HepG2 (cell line): Measurements from ENCODE around the gene CSNK1E. TPM values are rescaled to one million over a fixed set of nuclear protein-coding genes. Genes with fewer than 3 reads are reported as not detected.

ENCODE experiments used
- ATAC-seq: fragments of 200-7000 bp; cut with Tn5 transposase; 3 replicates; pipeline ENCODE4 v1.9.1; 2020; ENCODE audit warnings: mild to moderate bottlenecking, moderate library complexity
- BruUV-seq: library from RNA; stranded (reverse); fragments of 400-500 nt; replicated peaks from 2 replicates; lab custom pipeline; 2021; lab: Mats Ljungman, UMichigan
- CTCF ChIA-PET: fragments of 300-600 bp; formaldehyde crosslinking; extraction: SDS; loops from one replicate; lab custom pipeline; 2021; ENCODE audit warnings: low total read pairs, inconsistent platforms, low intra/inter-chr PET ratio; lab: Yijun Ruan, JAX
- POLR2A ChIA-PET: fragments of 350-600 bp; sonication (Branson Sonifier 250); formaldehyde crosslinking; loops from one replicate; lab custom pipeline; 2020; ENCODE audit warnings: antibody characterized with exemption, inconsistent platforms; lab: Yijun Ruan, JAX
- DNase-seq: peaks from one replicate; pipeline ENCODE4 v3.0.0-alpha.2; 2015; ENCODE audit warnings: low spot score
- FAIRE-seq: peaks from 3 replicates; lab custom pipeline; 2011; peaks lifted over from hg19 to GRCh38; lab: Jason Lieb, UNC
- H2AFZ ChIP-seq: one replicate; pipeline ENCODE4 v1.6.1; 2011; ENCODE audit warnings: low read length, inconsistent platforms
- H3K27ac ChIP-seq: fragments of 300-600 bp; 3 replicates; pipeline ENCODE4 v1.8.0; 2011; ENCODE audit warnings: mixed run types, mild to moderate bottlenecking, mixed read lengths, low read length, inconsistent platforms; ENCODE audit not compliant: insufficient read depth; ENCODE audit errors: extremely low read length
- H3K27me3 ChIP-seq, 2 experiments: fragments of 200-600 bp in 1 of 2; 2 replicates in 1 of 2; 3 replicates in 1 of 2; pipeline versions ENCODE4 v1.6.0 to v1.8.0; 2011; ENCODE audit warnings: low read length in 2 of 2, mild to moderate bottlenecking in 2 of 2, moderate library complexity in 2 of 2, inconsistent platforms in 1 of 2; ENCODE audit not compliant: insufficient read depth in 2 of 2, control insufficient read depth in 1 of 2
- H3K36me3 ChIP-seq, 2 experiments: fragments of 200-600 bp in 1 of 2; replicated peaks in 1 of 2; 2 replicates in 1 of 2; 3 replicates in 1 of 2; pipeline versions ENCODE4 v1.5.1 to v1.8.0; 2011; ENCODE audit warnings: low read length in 2 of 2, inconsistent platforms in 1 of 2; ENCODE audit not compliant: insufficient read depth in 2 of 2, control insufficient read depth in 1 of 2
- H3K4me1 ChIP-seq: 2 replicates; pipeline ENCODE4 v1.5.1; 2012; ENCODE audit warnings: low read length, inconsistent platforms; ENCODE audit not compliant: insufficient read depth
- H3K4me2 ChIP-seq: 2 replicates; pipeline ENCODE4 v1.6.0; 2011; ENCODE audit warnings: low read depth, low read length, inconsistent platforms
- H3K4me3 ChIP-seq, 3 experiments: fragments of 200-600 bp in 1 of 3; sonication (generic), shearing (Covaris generic) in 1 of 3; replicated peaks in 1 of 3; 2 replicates each; pipeline ENCODE4 v1.5.1; 2011 to 2016; ENCODE audit warnings: low read length in 3 of 3, inconsistent platforms in 2 of 3, low read depth in 2 of 3, mild to moderate bottlenecking in 2 of 3, control low read depth in 1 of 3, mixed read lengths in 1 of 3; ENCODE audit not compliant: insufficient read depth in 1 of 3
- H3K79me2 ChIP-seq: one replicate; pipeline ENCODE4 v1.6.1; 2011; ENCODE audit warnings: low read length, inconsistent platforms; ENCODE audit not compliant: insufficient read depth
- H3K9ac ChIP-seq: 2 replicates; pipeline ENCODE4 v1.6.0; 2011; ENCODE audit warnings: mild to moderate bottlenecking, low read depth, low read length, inconsistent platforms; ENCODE audit not compliant: insufficient read depth
- H3K9me3 ChIP-seq: 2 replicates; pipeline ENCODE4 v1.5.1; 2012; ENCODE audit warnings: mild to moderate bottlenecking, low read length
- H4K20me1 ChIP-seq: 2 replicates; pipeline ENCODE4 v1.6.0; 2011; ENCODE audit warnings: inconsistent platforms, mild to moderate bottlenecking, low read length, moderate library complexity; ENCODE audit not compliant: insufficient read depth
- CREM ChIP-seq, 2 experiments: sonication (generic) in 1 of 2; formaldehyde crosslinking in 1 of 2; IDR thresholded peaks; 2 replicates each; pipeline versions ENCODE4 v1.4.0 to v1.6.1; 2016 to 2020; ENCODE audit warnings: antibody characterized with exemption in 1 of 2, mild to moderate bottlenecking in 1 of 2, missing genetic modification reagents in 1 of 2
- GPN1 ChIP-seq: sonication (generic); formaldehyde crosslinking; IDR thresholded peaks from 2 replicates; pipeline ENCODE4 v1.5.1; 2020; ENCODE audit warnings: missing genetic modification reagents, borderline replicate concordance
- MTA3 ChIP-seq: sonication (generic); formaldehyde crosslinking; IDR thresholded peaks from 2 replicates; pipeline ENCODE4 v1.4.0; 2020; ENCODE audit warnings: missing genetic modification reagents
- SAP130 ChIP-seq: IDR thresholded peaks from 2 replicates; pipeline ENCODE4 v1.6.1; 2016; ENCODE audit warnings: low read depth
- TARDBP ChIP-seq: sonication (generic); formaldehyde crosslinking; IDR thresholded peaks from 2 replicates; pipeline ENCODE4 v1.8.0; 2022; ENCODE audit warnings: mild to moderate bottlenecking, missing genetic modification reagents
- TCF12 ChIP-seq, 2 experiments: fragments of 450-650 bp in 1 of 2; sonication (generic) in 1 of 2; formaldehyde crosslinking in 1 of 2; IDR thresholded peaks; 2 replicates each; pipeline versions ENCODE4 v1.6.1 to v1.8.0; 2017 to 2022; ENCODE audit warnings: antibody characterized with exemption in 1 of 2, mild to moderate bottlenecking in 1 of 2, missing genetic modification reagents in 1 of 2, moderate library complexity in 1 of 2
- ZFP1 ChIP-seq: IDR thresholded peaks from 2 replicates; pipeline ENCODE4 v1.6.1; 2016
- ZKSCAN1 ChIP-seq: fragments of 150-350 bp; IDR thresholded peaks from 2 replicates; pipeline ENCODE4 v1.6.1; 2014; ENCODE audit warnings: low read length
- ZNF235 ChIP-seq: sonication (generic); formaldehyde crosslinking; IDR thresholded peaks from 2 replicates; pipeline ENCODE4 v1.8.1; 2023; ENCODE audit warnings: mild to moderate bottlenecking, missing genetic modification reagents, borderline replicate concordance
- ZNF260 ChIP-seq: sonication (generic); formaldehyde crosslinking; IDR thresholded peaks from 2 replicates; pipeline ENCODE4 v1.4.0; 2020; ENCODE audit warnings: missing genetic modification reagents, low read depth, mild to moderate bottlenecking, borderline replicate concordance
- ZNF329 ChIP-seq: sonication (generic); formaldehyde crosslinking; IDR thresholded peaks from 2 replicates; pipeline ENCODE4 v1.9.0; 2021; ENCODE audit warnings: low read depth, mild to moderate bottlenecking, missing genetic modification reagents
- ZNF432 ChIP-seq: sonication (generic); formaldehyde crosslinking; IDR thresholded peaks from 2 replicates; pipeline ENCODE4 v1.5.0; 2020; ENCODE audit warnings: missing genetic modification reagents, mild to moderate bottlenecking, borderline replicate concordance
- WGBS: methylation state at CpG from one replicate; pipeline ENCODE4 v1.1.6; 2017; ENCODE audit warnings: low lambda C conversion rate; 5-methylcytosine and 5-hydroxymethylcytosine counted together
- in situ Hi-C: cut with HindIII; loops from 2 replicates; pipeline ENCODE4 v1.10.0; 2017; ENCODE audit warnings: low pct_unique_long_range_greater_than_20kb; ENCODE audit not compliant: extremely low pct_ligation_motif_present
- intact Hi-C: fragments of 100-400 bp; cut with micrococcal nuclease; formaldehyde crosslinking; loops from one replicate; pipeline ENCODE4 v1.10.0; 2022; ENCODE audit not compliant: unreplicated experiment
- polyA plus RNA-seq, 8 experiments: library from polyadenylated mRNA; depleted of rRNA in 3 of 8; stranded (reverse) in 7 of 8; unstranded in 1 of 8; fragments of >200 nt; fragmentation: Illumina TruSeq in 4 of 8; extraction: Trizol in 4 of 8; gene quantifications; 2 replicates each; pipeline versions ENCODE4 v1.2.1 to v1.2.3, GENCODE V29; 2011 to 2016; ENCODE audit warnings: low read depth in 4 of 8, missing spikeins in 1 of 8, mixed read lengths in 1 of 8; ENCODE audit not compliant: insufficient read depth in 1 of 8
- total RNA-seq, 5 experiments: library from RNA; depleted of rRNA; stranded (reverse); fragments of >200 nt; fragmentation: Illumina TruSeq; extraction: Trizol; gene quantifications; 2 replicates each; pipeline ENCODE4 v1.2.3, GENCODE V29; 2016; ENCODE audit warnings: low read depth in 1 of 5
- TF ChIP-seq, protein P1 (sequence below): fragments of 450-650 bp; IDR thresholded peaks from 2 replicates; pipeline ENCODE4 v1.6.1; 2016
- TF ChIP-seq, protein P2 (sequence below): sonication (generic); formaldehyde crosslinking; IDR thresholded peaks from 2 replicates; pipeline ENCODE4 v1.4.0; 2020; ENCODE audit warnings: missing genetic modification reagents, borderline replicate concordance
- TF ChIP-seq, protein P3 (sequence below): sonication (generic); formaldehyde crosslinking; IDR thresholded peaks from 2 replicates; pipeline ENCODE4 v1.5.0; 2020; ENCODE audit warnings: mild to moderate bottlenecking, missing genetic modification reagents

The CSNK1E gene
- total and polyA plus RNA-seq, 2 of the 13 experiments (the other 11 are each of a cell fraction or from before 2014, with no cell fraction given) = 34.7 to 129 TPM

DNA sequence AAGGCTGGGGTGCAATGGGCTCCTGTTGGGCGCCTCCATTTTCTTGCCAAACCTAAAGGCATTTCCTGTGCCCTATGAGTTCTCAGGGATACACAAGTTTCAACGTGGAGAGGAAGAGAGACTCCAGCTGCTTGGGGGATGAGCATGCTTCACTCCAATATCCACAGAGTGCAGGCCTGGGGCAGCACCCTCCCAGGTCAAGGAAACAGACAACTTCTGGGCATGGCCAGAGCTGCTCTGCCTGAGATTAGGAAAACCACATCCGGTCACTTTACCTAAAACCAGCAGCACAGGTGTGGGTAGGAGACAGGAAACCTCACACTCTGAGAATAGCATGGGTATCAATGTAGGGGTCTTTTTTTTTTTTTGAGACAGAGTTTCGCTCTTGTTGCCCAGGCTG is 73.1 kb downstream of the CSNK1E start:
- Histone ChIP-seq H3K4me2 (no peak overlapping the region), H3K27ac (no peak overlapping the region), H3K4me1 (peaks cover 15% of the 10 kb centered on the region), H2AFZ (no peak overlapping the region), H4K20me1 (0 out of 2 replicates have a peak, but pooled peaks cover 4% of the 10 kb centered on the region), H3K9me3 (no peaks in the 10 kb centered on the region), H3K9ac (no peak overlapping the region), H3K36me3 (peaks cover 11 to 31% of the 10 kb centered on the region in 2 experiments; a peak in 4 of 5 replicates), H3K79me2 (peaks cover 2% of the 10 kb centered on the region), H3K4me3 (no peak overlapping the region), H3K27me3 (no peaks in the 10 kb centered on the region)
- ChIA-PET CTCF (no interaction called here), POLR2A (no interaction called here)
- ATAC-seq (no peak), FAIRE-seq (no peak), DNase-seq (no peak)
- BruUV-seq = no TSS peak
- intact Hi-C loops = no loop called here
- in situ Hi-C loops = no loop called here
- WGBS = 88% methylated on average over 3 of the region's 4 CpGs
- TF ChIP-seq CREM (IDR thresholded peaks at IDR 0.05) = no peak
- TF ChIP-seq CREM (CRISPR knock-in tag; IDR thresholded peaks at IDR 0.05) = no peak
- TF ChIP-seq TARDBP (CRISPR knock-in tag) = no peak
- TF ChIP-seq ZNF235 = no peak
- no peak for TF ChIP-seq GPN1 (CRISPR knock-in tag)
- no peak for TF ChIP-seq MTA3 (CRISPR knock-in tag)
- no peak for TF ChIP-seq SAP130 (CRISPR knock-in tag)
- no peak for TF ChIP-seq ZKSCAN1
- TF ChIP-seq TCF12 (IDR thresholded peaks at IDR 0.05) = no peak
- TF ChIP-seq TCF12 (CRISPR knock-in tag; IDR thresholded peaks at IDR 0.05) = no peak
- TF ChIP-seq, protein P1, sequence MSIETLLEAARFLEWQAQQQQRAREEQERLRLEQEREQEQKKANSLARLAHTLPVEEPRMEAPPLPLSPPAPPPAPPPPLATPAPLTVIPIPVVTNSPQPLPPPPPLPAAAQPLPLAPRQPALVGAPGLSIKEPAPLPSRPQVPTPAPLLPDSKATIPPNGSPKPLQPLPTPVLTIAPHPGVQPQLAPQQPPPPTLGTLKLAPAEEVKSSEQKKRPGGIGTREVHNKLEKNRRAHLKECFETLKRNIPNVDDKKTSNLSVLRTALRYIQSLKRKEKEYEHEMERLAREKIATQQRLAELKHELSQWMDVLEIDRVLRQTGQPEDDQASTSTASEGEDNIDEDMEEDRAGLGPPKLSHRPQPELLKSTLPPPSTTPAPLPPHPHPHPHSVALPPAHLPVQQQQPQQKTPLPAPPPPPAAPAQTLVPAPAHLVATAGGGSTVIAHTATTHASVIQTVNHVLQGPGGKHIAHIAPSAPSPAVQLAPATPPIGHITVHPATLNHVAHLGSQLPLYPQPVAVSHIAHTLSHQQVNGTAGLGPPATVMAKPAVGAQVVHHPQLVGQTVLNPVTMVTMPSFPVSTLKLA = no peak
- no peak for TF ChIP-seq ZNF329 (CRISPR knock-in tag)
- TF ChIP-seq, protein P2, sequence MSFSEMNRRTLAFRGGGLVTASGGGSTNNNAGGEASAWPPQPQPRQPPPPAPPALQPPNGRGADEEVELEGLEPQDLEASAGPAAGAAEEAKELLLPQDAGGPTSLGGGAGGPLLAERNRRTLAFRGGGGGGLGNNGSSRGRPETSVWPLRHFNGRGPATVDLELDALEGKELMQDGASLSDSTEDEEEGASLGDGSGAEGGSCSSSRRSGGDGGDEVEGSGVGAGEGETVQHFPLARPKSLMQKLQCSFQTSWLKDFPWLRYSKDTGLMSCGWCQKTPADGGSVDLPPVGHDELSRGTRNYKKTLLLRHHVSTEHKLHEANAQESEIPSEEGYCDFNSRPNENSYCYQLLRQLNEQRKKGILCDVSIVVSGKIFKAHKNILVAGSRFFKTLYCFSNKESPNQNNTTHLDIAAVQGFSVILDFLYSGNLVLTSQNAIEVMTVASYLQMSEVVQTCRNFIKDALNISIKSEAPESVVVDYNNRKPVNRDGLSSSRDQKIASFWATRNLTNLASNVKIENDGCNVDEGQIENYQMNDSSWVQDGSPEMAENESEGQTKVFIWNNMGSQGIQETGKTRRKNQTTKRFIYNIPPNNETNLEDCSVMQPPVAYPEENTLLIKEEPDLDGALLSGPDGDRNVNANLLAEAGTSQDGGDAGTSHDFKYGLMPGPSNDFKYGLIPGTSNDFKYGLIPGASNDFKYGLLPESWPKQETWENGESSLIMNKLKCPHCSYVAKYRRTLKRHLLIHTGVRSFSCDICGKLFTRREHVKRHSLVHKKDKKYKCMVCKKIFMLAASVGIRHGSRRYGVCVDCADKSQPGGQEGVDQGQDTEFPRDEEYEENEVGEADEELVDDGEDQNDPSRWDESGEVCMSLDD = no peak
- no peak for TF ChIP-seq ZNF432
- TF ChIP-seq ZNF260 (CRISPR knock-in tag) = no peak
- TF ChIP-seq ZFP1 = no peak
- TF ChIP-seq, protein P3, sequence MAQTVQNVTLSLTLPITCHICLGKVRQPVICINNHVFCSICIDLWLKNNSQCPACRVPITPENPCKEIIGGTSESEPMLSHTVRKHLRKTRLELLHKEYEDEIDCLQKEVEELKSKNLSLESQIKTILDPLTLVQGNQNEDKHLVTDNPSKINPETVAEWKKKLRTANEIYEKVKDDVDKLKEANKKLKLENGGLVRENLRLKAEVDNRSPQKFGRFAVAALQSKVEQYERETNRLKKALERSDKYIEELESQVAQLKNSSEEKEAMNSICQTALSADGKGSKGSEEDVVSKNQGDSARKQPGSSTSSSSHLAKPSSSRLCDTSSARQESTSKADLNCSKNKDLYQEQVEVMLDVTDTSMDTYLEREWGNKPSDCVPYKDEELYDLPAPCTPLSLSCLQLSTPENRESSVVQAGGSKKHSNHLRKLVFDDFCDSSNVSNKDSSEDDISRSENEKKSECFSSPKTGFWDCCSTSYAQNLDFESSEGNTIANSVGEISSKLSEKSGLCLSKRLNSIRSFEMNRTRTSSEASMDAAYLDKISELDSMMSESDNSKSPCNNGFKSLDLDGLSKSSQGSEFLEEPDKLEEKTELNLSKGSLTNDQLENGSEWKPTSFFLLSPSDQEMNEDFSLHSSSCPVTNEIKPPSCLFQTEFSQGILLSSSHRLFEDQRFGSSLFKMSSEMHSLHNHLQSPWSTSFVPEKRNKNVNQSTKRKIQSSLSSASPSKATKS (CRISPR knock-in tag) = no peak
